Cardiac muscle cell (in vitro differentiated cells and primary cell): ENCODE data around the gene COL8A1. TPM values are rescaled to one million over a fixed set of nuclear protein-coding genes. Genes with fewer than 3 reads are reported as not detected.
"Not testable (repeated sequence)": the region's sequence is repeated elsewhere in the genome, so short reads cannot be mapped to it uniquely, and the experiment has no call there.

Source experiments
- DNase-seq, 2 donors: peaks; one replicate each; pipeline versions ENCODE4 v3.0.0 to v3.0.0-alpha.2; 2010 to 2017; ENCODE audit warnings: low read depth in 1 of 2, low spot score in 1 of 2
- H3K27ac ChIP-seq: fragments of 200-600 bp; sonication (generic); 2 replicates; pipeline ENCODE4 v1.5.1; 2016
- H3K27me3 ChIP-seq: fragments of 200-600 bp; sonication (generic); 2 replicates; pipeline ENCODE4 v1.6.0; 2016; ENCODE audit warnings: control low read depth
- H3K36me3 ChIP-seq: fragments of 200-600 bp; sonication (generic); 2 replicates; pipeline ENCODE4 v1.5.1; 2016; ENCODE audit warnings: control low read depth
- H3K4me1 ChIP-seq: fragments of 200-600 bp; sonication (generic); 2 replicates; pipeline ENCODE4 v1.8.1; 2017; ENCODE audit warnings: low read depth, mild to moderate bottlenecking, mixed run types
- H3K4me3 ChIP-seq: fragments of 200-600 bp; sonication (generic); 2 replicates; pipeline ENCODE4 v1.5.1; 2016; ENCODE audit warnings: mild to moderate bottlenecking
- H3K9me3 ChIP-seq: fragments of 200-600 bp; sonication (generic); 2 replicates; pipeline ENCODE4 v1.5.1; 2017; ENCODE audit warnings: low read depth, mild to moderate bottlenecking, control low read depth
- polyA plus RNA-seq: library from polyadenylated mRNA; unstranded; fragments of >200 nt; fragmentation: Nextera tagmentation; extraction: Ambion mirVana; gene quantifications from 2 replicates; pipeline ENCODE4 v1.2.1, GENCODE V29; 2016
- total RNA-seq: library from RNA; depleted of rRNA; stranded (reverse); fragments of >200 nt; gene quantifications from 2 replicates; pipeline ENCODE4 v1.2.3, GENCODE V29; 2016
- TF ChIP-seq, protein P1 (sequence below): IDR thresholded peaks from 2 replicates; pipeline ENCODE4 v1.5.1; 2012; ENCODE audit warnings: low read depth, mild to moderate bottlenecking, low read length

COL8A1 gene
- total and polyA plus RNA-seq, 2 experiments from 2014 or later, result 1.5 to 5.1 TPM

- DNase-seq, result peak in 1 of 2 donors; percentile 43
Observed at GRCh38 chr3:99720985-99721632, 82.7 kb downstream of the COL8A1 start.

GRCh38 chr3:99721633-99722007 lies 83.2 kb downstream of the COL8A1 start:
- H3K9me3 ChIP-seq, result no peaks in the 10 kb centered on the region
- H3K27ac ChIP-seq, result no peak overlapping the region
- DNase-seq, result no peak
- TF ChIP-seq, protein P1, sequence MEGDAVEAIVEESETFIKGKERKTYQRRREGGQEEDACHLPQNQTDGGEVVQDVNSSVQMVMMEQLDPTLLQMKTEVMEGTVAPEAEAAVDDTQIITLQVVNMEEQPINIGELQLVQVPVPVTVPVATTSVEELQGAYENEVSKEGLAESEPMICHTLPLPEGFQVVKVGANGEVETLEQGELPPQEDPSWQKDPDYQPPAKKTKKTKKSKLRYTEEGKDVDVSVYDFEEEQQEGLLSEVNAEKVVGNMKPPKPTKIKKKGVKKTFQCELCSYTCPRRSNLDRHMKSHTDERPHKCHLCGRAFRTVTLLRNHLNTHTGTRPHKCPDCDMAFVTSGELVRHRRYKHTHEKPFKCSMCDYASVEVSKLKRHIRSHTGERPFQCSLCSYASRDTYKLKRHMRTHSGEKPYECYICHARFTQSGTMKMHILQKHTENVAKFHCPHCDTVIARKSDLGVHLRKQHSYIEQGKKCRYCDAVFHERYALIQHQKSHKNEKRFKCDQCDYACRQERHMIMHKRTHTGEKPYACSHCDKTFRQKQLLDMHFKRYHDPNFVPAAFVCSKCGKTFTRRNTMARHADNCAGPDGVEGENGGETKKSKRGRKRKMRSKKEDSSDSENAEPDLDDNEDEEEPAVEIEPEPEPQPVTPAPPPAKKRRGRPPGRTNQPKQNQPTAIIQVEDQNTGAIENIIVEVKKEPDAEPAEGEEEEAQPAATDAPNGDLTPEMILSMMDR, result no peak
- H3K27me3 ChIP-seq, result no peaks in the 10 kb centered on the region
- H3K4me1 ChIP-seq, result no peaks in the 10 kb centered on the region
- no peaks in the 10 kb centered on the region for H3K36me3 ChIP-seq
- no peak overlapping the region for H3K4me3 ChIP-seq

More at GRCh38 chr3:99720985-99721632, 82.7 kb downstream of the COL8A1 start:
- TF ChIP-seq, protein P1, result no peak
- Histone ChIP-seq H3K4me3 (no peak overlapping the region), H3K9me3 (no peaks in the 10 kb centered on the region), H3K27ac (no peak overlapping the region), H3K27me3 (no peaks in the 10 kb centered on the region), H3K36me3 (no peaks in the 10 kb centered on the region), H3K4me1 (no peaks in the 10 kb centered on the region)

- H3K36me3 ChIP-seq, result no peaks in the 10 kb centered on the region
- no peaks in the 10 kb centered on the region for H3K4me1 ChIP-seq
- no peaks in the 10 kb centered on the region for H3K27me3 ChIP-seq
- H3K27ac ChIP-seq, result no peak overlapping the region
- H3K9me3 ChIP-seq, result no peaks in the 10 kb centered on the region
- no peak for DNase-seq
- TF ChIP-seq, protein P1, result no peak
- no peak overlapping the region for H3K4me3 ChIP-seq
Observed at GRCh38 chr3:99724276-99724675, 85.9 kb downstream of the COL8A1 start.

DNA sequence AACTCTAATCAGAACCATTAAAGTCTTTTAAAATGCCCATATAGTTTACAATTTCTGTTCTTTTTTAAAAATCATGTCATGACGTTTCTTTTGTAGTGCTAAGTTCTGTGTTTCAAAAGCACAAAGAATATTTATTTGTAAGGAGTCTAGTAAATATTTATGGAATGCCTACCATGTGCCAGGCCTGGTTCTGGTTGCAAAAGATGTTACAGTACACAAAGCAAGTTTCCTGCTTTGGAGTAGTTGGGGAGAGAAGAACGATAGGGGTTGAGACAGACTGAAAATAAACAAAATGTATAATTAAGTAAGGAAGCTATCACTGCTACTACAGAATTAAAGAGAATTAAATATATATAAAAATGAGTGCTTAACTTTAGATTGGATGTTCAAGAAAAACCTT lies 92.5 kb downstream of the COL8A1 start:
- TF ChIP-seq, protein P1, result no peak
- no peaks in the 10 kb centered on the region for H3K4me1 ChIP-seq
- no peak for DNase-seq
- H3K27ac ChIP-seq, result no peak overlapping the region
- H3K9me3 ChIP-seq, result no peaks in the 10 kb centered on the region
- H3K27me3 ChIP-seq, result no peaks in the 10 kb centered on the region
- H3K4me3 ChIP-seq, result no peak overlapping the region
- no peaks in the 10 kb centered on the region for H3K36me3 ChIP-seq

- no peak overlapping the region for H3K27ac ChIP-seq
- DNase-seq, result no peak
- H3K4me1 ChIP-seq, result no peaks in the 10 kb centered on the region
- no peaks in the 10 kb centered on the region for H3K27me3 ChIP-seq
- no peaks in the 10 kb centered on the region for H3K36me3 ChIP-seq
- no peaks in the 10 kb centered on the region for H3K9me3 ChIP-seq
- TF ChIP-seq, protein P1, result no peak
- H3K4me3 ChIP-seq, result no peak overlapping the region
Observed at GRCh38 chr3:99731499-99731898, 93.1 kb downstream of the COL8A1 start.

GRCh38 chr3:99740371-99740770 lies 102.0 kb downstream of the COL8A1 start:
- H3K27me3 ChIP-seq, H3K4me1 ChIP-seq, H3K9me3 ChIP-seq, DNase-seq, H3K27ac ChIP-seq, H3K4me3 ChIP-seq, H3K36me3 ChIP-seq: not testable (repeated sequence)
